NCI-H2196 (cell line): Measurements from ENCODE around the gene ZFYVE28.

Source experiments
- DNase-seq: peaks from one replicate; lab custom pipeline; 2025; ENCODE audit not compliant: unreplicated experiment; lab: John Stamatoyannopoulos, UW

The ZFYVE28 gene

GRCh38 chr4:2428496-2429213 lies 10.2 kb upstream of the ZFYVE28 start:
- no peak for DNase-seq

- DNase-seq: no peak
Measured at GRCh38 chr4:2427383-2428334, 9.2 kb upstream of the ZFYVE28 start.

GRCh38 chr4:2426711-2427275 lies 8.3 kb upstream of the ZFYVE28 start:
- DNase-seq: no peak

GRCh38 chr4:2426069-2426397 lies 7.6 kb upstream of the ZFYVE28 start:
- DNase-seq: no peak

- DNase-seq: no peak
Measured at GRCh38 chr4:2425386-2426068, 7.1 kb upstream of the ZFYVE28 start.

- DNase-seq: no peak
Measured at GRCh38 chr4:2424581-2424980, 6.1 kb upstream of the ZFYVE28 start.

GRCh38 chr4:2423695-2424094 lies 5.2 kb upstream of the ZFYVE28 start:
- DNase-seq: no peak

- no peak for DNase-seq
Measured at GRCh38 chr4:2423066-2423465, 4.6 kb upstream of the ZFYVE28 start.

- no peak for DNase-seq
Measured at GRCh38 chr4:2421928-2422327, 3.5 kb upstream of the ZFYVE28 start.

- DNase-seq: no peak
Measured at GRCh38 chr4:2419814-2420213, 1.4 kb upstream of the ZFYVE28 start.

- peak; percentile 97 for DNase-seq
Measured at GRCh38 chr4:2418650-2419571, 466 bp upstream of the ZFYVE28 start, which contains the start of gene CFAP99. Gene CFAP99, plus strand, starts transcription at chr4:2418955.

- DNase-seq: no peak
Measured at GRCh38 chr4:2417226-2417764, 1.1 kb downstream of the ZFYVE28 start.

- no peak for DNase-seq
Measured at GRCh38 chr4:2416564-2417225, 1.8 kb downstream of the ZFYVE28 start.

- DNase-seq: no peak
Measured at GRCh38 chr4:2415881-2416563, 2.4 kb downstream of the ZFYVE28 start.

- no peak for DNase-seq
Measured at GRCh38 chr4:2415213-2415612, 3.2 kb downstream of the ZFYVE28 start.

GRCh38 chr4:2413821-2414610 lies 4.4 kb downstream of the ZFYVE28 start:
- DNase-seq: no peak

GRCh38 chr4:2412885-2413716 lies 5.3 kb downstream of the ZFYVE28 start:
- DNase-seq: peak; percentile 88
